ENCODE measurements around the gene KCNH8.
"Not testable (repeated sequence)": the region's sequence is repeated elsewhere in the genome, so short reads cannot be mapped to it uniquely, and the experiment has no call there.

The KCNH8 gene

GRCh38 chr3:19147905-19148767 is at the start of gene KCNH8:
TSS of gene KCNH8 (plus strand) at chr3:19148510. CDS start at chr3:19148720, 210 bp downstream.
- no peak for DNase-seq (ENCODE audit: low spot score)

GRCh38 chr3:19102654-19103290 is 45.5 kb upstream of the KCNH8 start:
- not testable (repeated sequence) for DNase-seq (ENCODE audit: low spot score)

- DNase-seq (ENCODE audit: low spot score): no peak
These were observed 44.8 kb upstream of the KCNH8 start for GRCh38 chr3:19103510-19103909.

GRCh38 chr3:19104459-19104858 is 43.9 kb upstream of the KCNH8 start:
- DNase-seq (ENCODE audit: low spot score): no peak

- DNase-seq (ENCODE audit: low spot score): no peak
These were observed 42.5 kb upstream of the KCNH8 start for GRCh38 chr3:19105826-19106225.

- DNase-seq (ENCODE audit: low spot score): no peak
These were observed 42.0 kb upstream of the KCNH8 start for GRCh38 chr3:19106307-19106706.

- no peak for DNase-seq (ENCODE audit: low spot score)
These were observed 40.6 kb upstream of the KCNH8 start for GRCh38 chr3:19107719-19108118.

GRCh38 chr3:19110335-19110895 is 37.9 kb upstream of the KCNH8 start:
- DNase-seq (ENCODE audit: low spot score): no peak

GRCh38 chr3:19114461-19114860 is 33.8 kb upstream of the KCNH8 start:
- DNase-seq (ENCODE audit: low spot score): no peak

- no peak for DNase-seq (ENCODE audit: low spot score)
These were observed 32.1 kb upstream of the KCNH8 start for GRCh38 chr3:19116239-19116638.

GRCh38 chr3:19124752-19125151 is 23.6 kb upstream of the KCNH8 start:
- DNase-seq (ENCODE audit: low spot score): no peak

GRCh38 chr3:19139863-19140262 is 8.4 kb upstream of the KCNH8 start:
- DNase-seq (ENCODE audit: low spot score): no peak

GRCh38 chr3:19146685-19147650 is 1.3 kb upstream of the KCNH8 start:
- peak; percentile 50 for DNase-seq (ENCODE audit: low spot score)

- DNase-seq (ENCODE audit: low spot score): no peak
These were observed 420 bp downstream of the KCNH8 start for GRCh38 chr3:19148768-19149091.

GRCh38 chr3:19149368-19149767 is 1.1 kb downstream of the KCNH8 start:
- DNase-seq (ENCODE audit: low spot score): peak; percentile 11

GRCh38 chr3:19151171-19151570 is 2.9 kb downstream of the KCNH8 start:
- DNase-seq (ENCODE audit: low spot score): no peak

GRCh38 chr3:19154693-19155250 is 6.5 kb downstream of the KCNH8 start:
- no peak for DNase-seq (ENCODE audit: low spot score)

- no peak for DNase-seq (ENCODE audit: low spot score)
These were observed 7.1 kb downstream of the KCNH8 start for GRCh38 chr3:19155375-19155774.

- no peak for DNase-seq (ENCODE audit: low spot score)
These were observed 11.8 kb downstream of the KCNH8 start for GRCh38 chr3:19159966-19160635.

- DNase-seq (ENCODE audit: low spot score): no peak
These were observed 17.3 kb downstream of the KCNH8 start for GRCh38 chr3:19165654-19166053.

- DNase-seq (ENCODE audit: low spot score): no peak
These were observed 23.5 kb downstream of the KCNH8 start for GRCh38 chr3:19171794-19172193.

Measured in AG08395 (cell line).